Measurements from ENCODE around the gene SWT1.
"Not testable (repeated sequence)": the region's sequence is repeated elsewhere in the genome, so short reads cannot be mapped to it uniquely, and the experiment has no call there.

Gene SWT1

DNA sequence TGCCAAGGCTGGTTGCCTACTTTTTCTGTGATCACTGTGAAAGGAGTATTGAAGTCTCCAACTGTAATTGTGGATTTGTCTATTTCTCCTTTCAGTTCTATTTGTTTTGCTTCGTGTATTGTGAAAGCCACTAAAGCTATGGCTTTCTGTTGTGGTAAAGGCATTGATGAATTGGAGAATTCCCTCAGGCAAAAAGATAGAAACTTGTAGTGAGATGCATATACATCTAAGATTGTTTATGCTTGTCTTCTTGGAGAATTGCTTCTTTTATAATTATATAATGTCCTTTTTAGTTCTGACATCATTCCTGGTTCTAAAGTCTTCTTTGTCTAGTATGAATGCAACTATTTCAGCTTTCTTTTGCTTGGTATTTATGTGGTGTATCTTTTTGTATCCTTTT lies 36.8 kb downstream of the SWT1 start:
- DNase-seq: no peak

- DNase-seq: not testable (repeated sequence)
These were observed 41.7 kb downstream of the SWT1 start for GRCh38 chr1:185198712-185199111.

DNA sequence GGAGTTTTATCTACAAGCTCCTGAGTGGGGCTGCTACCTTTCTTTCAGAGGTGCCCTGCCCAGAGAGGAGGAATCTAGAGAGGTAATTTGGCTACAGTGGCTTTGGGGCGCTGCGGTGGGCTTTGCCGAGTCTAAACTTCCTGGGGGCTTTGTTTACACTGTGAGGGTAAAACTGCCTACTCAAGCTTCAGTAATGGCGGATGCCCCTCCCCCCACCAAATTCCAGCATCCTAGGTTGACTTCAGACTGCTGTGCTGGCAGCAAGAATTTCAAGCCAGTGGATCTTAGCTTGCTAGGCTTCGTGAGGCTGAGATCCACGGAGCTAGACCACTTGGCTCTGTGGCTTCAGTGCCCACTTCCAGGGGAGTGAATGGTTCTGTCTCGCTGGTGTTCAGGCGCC lies 43.9 kb downstream of the SWT1 start:
- no peak for DNase-seq

DNA sequence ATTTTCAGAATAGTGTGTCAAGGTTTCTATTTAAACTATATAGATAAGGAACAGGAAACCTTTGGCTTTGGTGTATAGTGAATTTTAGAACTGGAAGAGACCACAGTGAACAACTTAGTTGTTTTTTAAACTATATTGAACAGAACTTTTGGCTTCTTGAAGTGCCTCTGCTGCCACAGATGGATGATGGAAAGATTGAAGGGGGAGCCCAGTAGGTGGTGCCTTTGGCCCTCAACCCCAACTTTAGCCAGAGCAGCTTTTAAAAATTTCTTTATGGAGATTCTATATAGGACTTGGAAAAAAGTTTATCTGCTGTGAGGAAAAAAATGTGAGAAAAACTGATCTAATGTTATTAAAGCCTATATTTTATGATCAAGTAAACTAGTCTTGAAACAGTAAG lies 50.2 kb downstream of the SWT1 start:
- DNase-seq: no peak

DNA sequence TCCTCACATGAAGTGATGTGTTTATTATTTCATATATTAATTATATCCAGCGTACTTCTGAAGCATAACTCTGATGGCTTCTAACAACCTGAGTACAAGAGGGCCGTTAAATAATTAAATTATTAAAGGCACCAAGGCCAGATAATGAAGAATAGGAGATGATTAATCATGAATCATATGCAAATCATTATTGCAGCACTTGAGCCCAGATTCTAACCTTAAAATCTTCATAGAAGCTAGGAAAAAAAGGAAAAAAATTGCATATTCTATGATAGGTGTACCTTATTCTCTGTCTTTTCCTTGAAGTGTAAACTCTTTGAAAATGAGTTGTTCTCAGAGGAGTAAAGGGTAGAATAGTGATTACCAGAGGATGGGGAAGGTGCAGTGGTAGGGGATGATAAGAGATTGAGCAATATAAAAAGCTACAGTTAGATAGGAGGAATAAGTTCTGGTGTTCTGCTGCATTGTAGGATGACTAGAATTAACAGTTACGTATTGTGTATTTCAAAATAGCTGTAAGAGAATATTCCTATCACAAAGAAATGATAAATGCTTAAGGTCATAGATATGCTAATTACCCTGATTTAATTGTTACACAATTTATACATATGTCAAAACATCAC lies 51.1 kb downstream of the SWT1 start:
- no peak for DNase-seq

DNA sequence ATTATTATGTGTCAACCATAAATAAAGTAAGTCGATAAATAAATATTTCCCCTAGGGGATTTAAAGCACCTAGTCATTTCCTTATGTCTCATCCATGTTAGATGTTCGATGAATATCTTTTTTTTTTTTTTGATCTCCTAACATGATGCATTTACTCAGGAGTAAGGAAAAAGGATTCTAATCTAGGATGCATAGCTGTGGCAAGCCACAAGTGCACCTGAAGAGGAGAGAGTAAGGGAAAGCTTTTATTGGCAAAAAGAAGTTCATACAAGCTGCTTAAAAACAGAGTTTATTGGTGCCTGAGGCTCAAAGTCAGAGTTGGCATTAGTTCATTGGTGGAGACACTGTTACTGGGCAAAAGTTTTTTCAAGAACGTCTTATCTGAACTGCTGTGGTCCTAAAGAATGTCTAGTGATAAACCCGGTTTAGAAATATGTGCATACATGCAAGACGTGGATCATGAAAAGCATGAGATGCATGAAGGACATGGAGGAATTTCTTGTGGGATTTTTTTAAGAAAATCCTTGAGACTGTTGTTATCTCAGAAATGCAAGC lies 51.7 kb downstream of the SWT1 start:
- DNase-seq: no peak

GRCh38 chr1:185209357-185209756 lies 52.4 kb downstream of the SWT1 start:
- not testable (repeated sequence) for DNase-seq

DNA sequence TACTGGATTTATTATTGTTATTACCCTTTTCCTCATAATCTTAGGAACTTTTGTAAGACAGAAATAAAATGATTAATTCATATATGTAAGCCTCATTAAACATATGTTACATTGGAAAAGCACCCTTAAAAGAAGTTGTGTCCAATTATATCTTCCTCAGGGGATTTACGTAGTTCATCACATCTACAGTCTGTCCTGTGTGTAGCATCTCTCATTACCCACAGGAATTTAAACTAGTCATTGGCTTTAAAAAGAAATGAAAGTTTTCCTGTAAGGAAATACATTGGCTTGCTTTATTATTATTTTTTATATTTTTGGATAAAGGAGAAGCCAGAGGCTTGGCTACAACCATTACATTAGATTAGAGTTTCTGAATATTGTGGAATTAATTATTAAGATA lies 56.1 kb downstream of the SWT1 start:
- DNase-seq: no peak

DNA sequence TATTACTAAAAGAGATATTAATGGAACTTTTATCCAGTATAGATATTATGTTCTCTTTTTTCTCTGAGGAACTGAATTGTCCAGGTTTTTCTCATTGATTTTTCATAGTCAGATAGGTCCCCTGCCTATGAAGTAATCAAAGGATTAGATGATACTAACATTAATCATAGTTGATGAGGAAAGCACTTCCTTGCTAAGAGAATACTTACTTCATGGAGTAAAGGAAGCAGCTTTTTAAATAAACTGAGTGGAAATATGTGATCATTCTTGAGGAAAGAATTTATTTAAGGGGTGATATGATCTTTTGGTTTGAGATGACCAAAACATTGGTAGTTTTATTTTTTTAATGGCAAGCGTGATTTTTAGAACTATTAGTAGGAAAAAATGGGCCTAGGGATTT lies 58.9 kb downstream of the SWT1 start:
- no peak for DNase-seq

DNA sequence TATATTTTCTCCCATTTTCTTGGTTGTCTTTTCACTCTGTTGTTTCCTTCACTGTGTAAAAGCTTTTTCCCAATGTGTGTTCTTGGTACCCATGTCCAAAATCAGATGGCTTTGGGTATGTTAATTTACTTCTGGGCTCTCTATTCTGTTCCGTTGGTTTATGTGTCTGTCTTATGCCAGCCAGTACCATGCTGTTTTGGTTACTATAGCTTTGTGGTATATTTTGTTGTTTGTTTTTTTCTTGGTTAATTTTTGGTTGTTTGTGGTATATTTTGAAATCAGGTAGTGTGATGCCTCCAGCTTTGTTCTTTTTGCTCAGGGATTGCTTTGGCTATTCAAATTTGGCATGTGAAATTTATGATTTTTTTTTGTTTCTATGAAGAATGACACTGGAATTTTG lies 67.2 kb downstream of the SWT1 start:
- DNase-seq: no peak

GRCh38 chr1:185227161-185227560 lies 70.2 kb downstream of the SWT1 start:
- DNase-seq: no peak

- DNase-seq: no peak
These were observed 72.0 kb downstream of the SWT1 start for GRCh38 chr1:185228979-185229378.

GRCh38 chr1:185229981-185230380 lies 73.0 kb downstream of the SWT1 start:
- DNase-seq: no peak

- no peak for DNase-seq
These were observed 75.9 kb downstream of the SWT1 start for GRCh38 chr1:185232874-185233273.

GRCh38 chr1:185234183-185234582 lies 77.2 kb downstream of the SWT1 start:
- DNase-seq: not testable (repeated sequence)

- not testable (repeated sequence) for DNase-seq
These were observed 80.2 kb downstream of the SWT1 start for GRCh38 chr1:185237176-185237575.

DNA sequence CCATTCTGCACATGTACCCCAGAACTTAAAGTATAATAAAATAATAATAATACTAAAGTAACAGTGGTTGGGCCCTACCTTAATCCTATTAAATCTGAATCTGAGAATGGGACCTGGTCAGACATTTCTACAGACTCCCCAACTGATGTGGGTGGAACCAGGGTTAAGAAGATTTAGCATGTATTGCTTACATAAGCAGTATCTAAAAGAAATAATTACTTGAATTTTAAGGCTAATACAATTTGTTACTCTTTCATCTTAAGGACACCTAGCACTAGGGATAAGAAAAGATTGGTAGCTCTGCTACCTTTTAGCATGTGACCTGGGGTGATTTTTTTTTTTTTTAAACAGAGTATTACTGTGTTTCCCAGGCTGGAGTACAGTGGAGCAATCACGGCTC lies 80.7 kb downstream of the SWT1 start:
- DNase-seq: no peak

DNA sequence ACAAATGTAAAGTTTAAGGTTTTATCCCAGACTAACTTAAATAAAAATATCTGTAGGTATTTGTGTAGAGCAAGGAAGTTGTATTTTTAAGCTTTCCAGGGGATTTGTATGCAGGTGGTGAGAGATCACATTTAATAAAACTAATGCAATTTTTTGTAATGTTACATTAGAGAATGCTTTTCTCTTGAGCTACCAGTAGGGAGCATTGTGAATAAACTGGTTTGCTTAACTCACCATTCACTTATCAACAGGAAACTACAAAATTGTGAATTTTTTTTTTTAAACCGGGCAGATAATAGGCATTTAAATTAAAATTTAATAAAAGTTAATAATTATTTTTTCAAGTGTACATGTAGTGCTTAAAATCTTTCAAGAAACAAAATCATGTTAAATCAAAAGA lies 81.5 kb downstream of the SWT1 start:
- no peak for DNase-seq

DNA sequence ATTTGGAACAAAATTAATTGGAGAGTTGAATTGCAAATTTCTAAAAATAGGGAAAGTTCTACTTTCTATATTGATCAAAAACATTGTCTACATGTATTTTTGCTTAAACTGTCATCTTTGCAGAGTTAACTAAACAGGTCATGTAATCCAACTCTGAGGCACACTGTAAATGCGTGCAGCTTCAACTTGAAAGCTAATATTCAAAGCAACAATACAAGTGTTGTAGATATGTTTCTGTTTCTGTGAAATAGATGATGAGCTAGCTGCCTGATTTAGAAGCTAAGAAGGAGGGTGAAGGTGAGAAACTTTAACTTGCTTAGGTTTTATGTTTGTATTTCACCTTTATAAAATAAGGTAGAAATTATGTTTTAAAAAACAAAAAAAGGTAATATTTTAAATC lies 82.9 kb downstream of the SWT1 start:
- DNase-seq: no peak

- DNase-seq: no peak
These were observed 84.2 kb downstream of the SWT1 start for GRCh38 chr1:185241127-185241526.

DNA sequence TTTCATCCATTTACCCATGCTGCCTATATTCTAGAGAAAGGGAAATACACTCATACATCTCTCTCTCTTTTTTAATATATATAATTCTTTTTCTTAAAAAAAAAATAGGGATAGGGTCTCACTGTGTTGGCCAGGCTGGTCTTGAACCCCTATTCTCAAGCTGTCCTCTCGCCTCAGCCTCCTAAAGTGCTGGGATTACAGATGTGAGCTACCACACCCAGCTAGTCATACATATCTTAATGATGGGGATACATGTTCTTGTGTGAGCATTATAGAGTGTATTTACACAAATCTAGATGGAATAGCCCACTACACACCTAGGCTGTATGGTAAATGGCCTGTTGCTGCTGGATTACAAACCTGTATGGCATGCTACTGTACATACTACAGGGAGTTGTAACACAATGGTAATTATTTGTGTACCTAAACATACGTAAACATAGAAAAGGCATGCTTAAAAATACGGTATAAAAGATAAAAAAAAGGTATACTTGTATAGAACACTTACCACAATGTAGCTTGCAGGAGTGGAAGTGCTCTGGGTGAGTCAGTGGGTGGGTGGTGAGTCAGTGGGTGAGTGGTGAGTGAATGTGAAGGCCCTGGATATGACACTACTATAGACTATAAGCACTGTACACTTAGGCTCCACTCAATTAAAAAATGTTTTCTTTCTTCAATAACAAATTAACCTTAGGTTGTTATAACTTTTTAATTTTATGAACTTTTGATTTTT lies 87.2 kb downstream of the SWT1 start:
- DNase-seq: no peak

DNA sequence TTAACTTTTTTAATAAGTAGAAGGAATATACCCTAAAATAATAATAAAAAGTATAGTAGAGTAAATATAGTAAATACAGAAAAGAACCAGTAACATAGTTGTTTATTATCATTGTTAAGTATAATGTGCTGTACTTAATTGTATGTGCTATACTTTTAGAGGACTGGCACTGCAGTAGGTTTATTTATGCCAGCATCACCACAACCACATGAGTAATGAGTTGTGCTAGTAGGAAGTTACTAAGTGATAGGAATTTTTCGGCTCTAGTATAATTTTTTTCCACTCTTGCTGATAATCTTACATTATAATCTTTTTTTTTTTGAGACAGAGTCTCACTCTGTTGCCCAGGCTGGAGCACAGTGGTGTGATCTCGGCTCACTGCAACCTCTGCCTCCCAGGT lies 88.5 kb downstream of the SWT1 start:
- DNase-seq: no peak

DNA sequence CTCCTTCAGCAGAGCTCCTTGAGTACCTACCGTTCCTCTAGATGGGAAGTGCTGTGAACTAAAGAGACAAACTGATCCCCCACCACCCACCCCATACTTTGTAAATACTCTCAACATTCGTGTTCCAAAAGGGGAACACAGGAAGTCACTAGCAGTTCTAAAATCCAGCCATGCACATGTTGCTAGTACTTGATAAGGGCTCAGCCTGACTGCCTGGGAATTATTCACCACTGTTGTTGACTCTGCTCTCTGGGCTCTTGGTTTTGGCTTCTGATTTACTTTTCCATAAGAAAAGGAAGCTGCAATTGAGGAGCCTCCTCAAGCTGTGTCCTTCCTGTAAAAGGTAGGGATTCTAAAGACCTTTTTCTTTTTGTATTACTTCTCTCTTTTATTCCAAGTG lies 92.6 kb downstream of the SWT1 start:
- no peak for DNase-seq

- no peak for DNase-seq
These were observed 93.1 kb downstream of the SWT1 start for GRCh38 chr1:185250063-185250462.

- not testable (repeated sequence) for DNase-seq
These were observed 95.0 kb downstream of the SWT1 start for GRCh38 chr1:185251928-185252327.

All from NCI-H510A treated with DMSO at 0.1 percent for 48 hours (cell line).